GM21786 (cell line): ENCODE results near the gene NAV2.
"Not testable (repeated sequence)": the region's sequence is repeated elsewhere in the genome, so short reads cannot be mapped to it uniquely, and the experiment has no call there.

ENCODE experiments used
- ATAC-seq: cut with Tn5 transposase; IDR thresholded peaks from one replicate; pipeline ENCODE4 v1.9.1; 2021; ENCODE audit not compliant: unreplicated experiment

NAV2 gene

DNA sequence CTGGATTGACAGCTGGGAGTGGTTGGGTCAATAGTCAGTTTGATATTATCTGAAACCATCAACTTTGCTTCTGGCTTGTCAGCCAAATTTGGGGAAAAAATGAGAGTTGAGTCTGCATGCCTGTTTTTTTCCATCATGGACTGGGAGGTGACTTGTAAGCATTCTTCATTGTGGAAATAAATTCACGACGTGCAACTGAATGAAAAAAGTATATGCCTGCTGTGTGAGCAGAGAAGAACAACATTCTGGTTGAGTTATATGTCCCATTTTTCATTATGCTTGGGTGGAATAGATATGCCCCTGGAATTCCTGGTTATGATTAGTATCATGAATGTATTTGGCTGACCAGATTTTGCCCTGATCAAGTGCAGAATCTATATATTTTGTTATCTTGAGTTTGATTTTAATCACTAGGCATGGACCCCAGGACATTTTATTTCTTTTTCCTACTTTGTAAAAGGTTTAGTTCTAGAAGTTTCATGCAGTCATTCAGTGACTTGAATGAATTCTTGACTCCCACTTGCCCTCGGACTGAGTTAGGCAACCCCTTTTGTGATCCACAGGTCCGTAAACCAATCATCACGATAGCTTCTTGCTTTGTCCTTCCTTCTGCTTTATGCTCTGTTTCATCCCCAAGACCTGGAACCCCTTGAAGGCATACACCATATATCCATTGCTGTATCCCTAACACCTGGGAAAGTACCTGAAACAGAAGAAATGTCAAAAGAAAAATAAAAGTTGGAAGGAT lies 205.8 kb downstream of the NAV2 start:
- no peak for ATAC-seq

DNA sequence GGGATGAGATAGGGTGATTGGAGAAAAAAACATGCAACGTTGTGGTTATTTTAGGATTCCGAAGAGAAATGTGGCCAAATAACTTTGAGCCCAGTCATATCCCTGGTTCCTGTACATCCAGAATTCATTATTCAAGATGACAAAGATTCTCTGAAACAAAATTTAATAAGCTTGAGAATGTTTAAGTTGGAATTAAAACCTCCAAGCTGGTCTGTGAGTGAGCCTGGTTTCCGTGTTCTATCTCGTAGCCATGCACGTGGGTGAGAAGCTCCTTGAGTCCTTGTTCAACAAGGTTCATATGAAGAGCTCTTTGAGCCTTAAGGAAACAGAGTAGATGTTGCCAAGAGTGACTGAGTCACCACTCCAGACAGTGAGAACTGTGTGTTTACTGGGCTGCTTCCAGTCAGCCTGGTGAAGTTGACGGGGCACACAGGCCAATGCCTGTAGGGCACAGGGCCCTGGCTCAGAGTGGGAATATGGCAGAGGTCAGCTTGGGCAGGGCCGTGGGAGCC lies 206.5 kb downstream of the NAV2 start:
- no peak for ATAC-seq

DNA sequence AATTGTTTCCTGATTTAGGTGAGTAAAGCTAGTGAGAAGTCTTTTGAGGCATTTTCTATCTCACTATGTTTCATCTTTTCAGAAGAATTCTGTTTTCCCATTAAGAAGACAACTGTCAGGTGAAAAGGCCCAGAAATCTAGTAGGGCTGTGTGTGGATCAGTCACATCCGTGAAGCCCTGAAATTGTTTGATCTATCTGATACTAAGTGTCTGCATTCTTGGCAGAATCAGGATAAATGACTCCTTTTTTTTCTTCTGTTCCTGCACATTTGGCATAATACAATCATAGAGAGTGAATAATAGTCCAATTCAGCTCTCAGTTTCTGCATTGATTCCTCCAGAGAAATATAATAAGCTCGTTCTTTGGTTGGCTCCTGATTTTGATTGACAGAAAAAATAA lies 208.3 kb downstream of the NAV2 start:
- ATAC-seq = no peak

DNA sequence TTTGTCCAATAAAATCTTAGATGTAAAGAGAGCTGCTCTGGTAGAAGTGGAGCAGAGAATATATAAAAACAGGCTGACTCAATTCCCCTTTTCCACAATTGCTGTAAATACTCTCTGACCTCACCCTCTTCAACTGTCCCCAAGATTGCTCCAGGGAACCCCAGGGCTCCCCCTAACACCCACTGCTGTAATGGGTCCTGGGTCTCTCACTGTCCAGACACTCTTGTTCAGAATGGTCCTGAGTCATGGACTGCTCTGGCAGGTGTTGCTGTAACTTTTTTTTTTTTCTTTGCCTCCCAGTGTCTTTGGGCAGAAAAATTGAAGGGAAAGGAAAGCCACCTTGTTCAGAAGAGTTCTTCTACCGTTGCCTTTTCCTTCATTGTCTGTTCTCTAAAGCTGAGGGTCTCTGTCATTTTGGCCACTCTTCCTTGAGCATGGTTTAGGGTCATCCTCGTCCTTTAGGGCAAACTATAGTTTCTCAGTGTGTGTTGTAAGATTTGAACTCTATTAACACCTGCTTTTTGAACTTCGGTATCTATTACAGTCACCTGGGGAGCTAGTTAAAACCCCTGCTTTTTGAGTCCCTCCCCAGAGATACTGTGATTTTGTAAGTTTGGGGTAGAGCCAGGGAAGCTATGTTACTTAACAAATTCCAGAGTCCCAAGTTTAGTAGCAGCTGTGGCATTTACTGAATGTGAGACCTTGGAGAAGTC lies 209.5 kb downstream of the NAV2 start:
- no peak for ATAC-seq

DNA sequence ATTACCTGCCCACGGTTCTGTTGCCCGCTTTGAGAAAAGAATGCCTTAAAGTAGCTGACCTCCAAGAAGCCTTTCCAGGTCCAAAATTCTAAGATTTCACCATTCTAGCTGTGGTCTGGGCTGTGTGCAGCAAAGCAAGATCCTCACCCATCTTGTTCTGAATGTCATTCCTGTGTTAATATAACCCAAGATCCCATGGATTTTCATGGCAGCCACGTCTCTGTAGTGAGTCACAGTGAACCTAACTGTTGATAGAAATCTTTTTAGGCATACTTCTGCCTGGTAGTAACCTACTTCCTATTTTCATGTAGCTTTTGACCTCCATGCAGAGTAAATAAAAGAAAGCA lies 210.0 kb downstream of the NAV2 start:
- no peak for ATAC-seq

DNA sequence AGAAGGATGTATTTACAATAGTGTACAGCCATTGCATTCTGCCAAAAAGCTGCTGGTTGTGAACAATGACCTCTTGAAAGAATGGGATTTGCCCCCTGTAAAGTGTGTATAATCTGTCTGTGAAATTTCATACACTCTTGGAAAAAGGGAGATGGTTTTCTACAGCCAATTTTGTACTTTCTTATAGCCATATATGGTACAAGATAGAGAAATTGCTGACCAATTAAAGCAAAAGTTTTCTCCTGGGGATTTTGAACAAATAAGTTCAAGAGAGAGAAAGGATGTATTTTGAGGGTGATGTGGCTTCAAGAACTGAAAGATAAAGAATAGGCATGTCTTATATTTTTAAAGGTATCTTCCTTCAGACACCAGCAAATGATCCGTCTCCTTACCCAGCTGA lies 211.0 kb downstream of the NAV2 start:
- ATAC-seq = no peak

DNA sequence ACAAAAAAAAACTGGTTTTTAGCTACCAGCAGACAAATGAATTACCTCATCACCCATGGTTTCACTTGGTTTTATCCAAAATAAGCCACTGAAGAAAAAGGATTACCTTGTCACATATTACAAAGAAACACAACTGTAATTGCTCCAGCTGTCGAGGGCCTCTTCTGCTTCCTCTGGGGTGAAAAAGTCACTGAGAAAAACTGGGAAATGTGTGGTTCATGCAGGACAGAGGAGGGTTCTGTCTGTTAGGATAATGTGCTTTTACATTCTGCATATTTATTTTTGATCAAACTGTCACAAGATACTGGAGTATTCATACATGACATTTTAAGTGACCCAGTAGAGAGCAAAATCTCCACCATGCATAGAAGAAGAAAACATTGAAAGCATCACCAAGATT lies 211.7 kb downstream of the NAV2 start:
- ATAC-seq = no peak

DNA sequence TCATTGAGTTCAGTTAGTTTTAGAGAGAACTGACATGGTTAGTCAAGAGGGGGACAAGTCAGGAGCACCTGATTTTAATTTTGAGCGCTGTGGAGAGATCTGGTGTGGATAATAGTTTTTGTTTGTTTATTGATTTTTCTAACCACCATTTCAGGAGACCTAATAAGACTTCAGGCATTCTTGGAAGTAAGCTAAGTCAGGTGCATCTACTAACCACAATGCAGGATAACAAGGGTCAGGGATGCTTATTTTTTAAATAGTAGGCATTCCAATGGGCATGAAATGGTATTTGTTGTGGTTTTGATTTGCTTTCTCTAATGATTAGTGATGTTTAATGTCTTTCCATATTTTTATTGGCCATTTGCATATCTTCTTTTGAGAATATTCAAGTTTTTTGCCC lies 212.1 kb downstream of the NAV2 start:
- no peak for ATAC-seq

DNA sequence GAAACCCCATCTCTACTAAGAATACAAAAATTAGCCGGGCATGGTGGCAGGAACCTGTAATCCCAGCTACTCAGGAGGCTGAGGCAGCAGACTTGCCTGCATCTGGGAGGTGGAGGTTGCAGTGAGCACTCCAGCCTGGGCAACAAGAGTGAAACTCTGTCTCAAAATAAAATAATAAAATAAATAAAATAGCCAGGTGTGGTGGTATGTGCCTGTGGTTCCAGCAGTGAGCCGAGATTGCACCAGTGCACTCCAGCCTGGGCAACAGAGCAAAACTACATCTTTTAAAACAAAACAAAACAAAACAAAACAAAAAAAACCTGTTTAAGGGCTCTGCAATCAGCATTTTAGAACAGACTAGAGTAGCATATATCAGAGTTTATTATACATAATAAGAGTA lies 214.8 kb downstream of the NAV2 start:
- ATAC-seq = not testable (repeated sequence)

DNA sequence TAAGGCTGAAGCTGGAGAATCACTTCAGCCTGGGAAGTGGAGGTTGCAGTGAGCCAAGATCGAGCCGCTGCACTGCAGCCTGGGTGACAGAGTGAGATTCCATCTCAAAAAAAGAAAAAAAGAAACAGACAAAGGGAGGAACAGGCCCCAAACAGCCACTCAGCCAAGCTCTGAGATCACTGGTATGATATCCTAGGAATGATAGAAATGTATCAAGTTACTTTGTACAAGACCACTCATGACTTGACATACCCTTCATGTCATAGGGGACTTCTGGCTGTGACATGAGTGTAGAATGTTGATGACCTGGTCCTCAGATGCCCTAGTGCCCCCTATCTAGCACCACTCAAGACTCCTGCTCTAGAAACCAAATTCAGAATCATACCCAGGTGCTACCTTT lies 216.5 kb downstream of the NAV2 start:
- ATAC-seq = no peak

DNA sequence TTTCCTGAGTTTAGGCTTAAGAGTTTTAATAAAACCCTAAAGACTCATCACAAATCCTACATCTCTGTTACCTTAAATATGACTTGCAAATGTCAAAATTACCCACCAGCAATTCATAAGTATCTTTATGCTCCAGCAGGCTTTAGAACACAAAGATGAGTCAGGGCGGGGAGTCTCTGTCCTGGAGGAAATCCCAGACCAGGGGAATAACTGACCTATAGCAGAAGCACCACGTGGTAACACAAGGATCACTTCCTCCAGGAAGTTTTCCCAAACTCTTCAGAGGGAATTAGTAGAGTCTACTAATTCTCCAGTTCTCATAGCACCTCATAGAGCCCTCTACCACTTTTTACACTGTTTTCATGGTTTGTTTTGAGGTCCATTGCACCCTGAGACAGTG lies 217.0 kb downstream of the NAV2 start:
- ATAC-seq = no peak

DNA sequence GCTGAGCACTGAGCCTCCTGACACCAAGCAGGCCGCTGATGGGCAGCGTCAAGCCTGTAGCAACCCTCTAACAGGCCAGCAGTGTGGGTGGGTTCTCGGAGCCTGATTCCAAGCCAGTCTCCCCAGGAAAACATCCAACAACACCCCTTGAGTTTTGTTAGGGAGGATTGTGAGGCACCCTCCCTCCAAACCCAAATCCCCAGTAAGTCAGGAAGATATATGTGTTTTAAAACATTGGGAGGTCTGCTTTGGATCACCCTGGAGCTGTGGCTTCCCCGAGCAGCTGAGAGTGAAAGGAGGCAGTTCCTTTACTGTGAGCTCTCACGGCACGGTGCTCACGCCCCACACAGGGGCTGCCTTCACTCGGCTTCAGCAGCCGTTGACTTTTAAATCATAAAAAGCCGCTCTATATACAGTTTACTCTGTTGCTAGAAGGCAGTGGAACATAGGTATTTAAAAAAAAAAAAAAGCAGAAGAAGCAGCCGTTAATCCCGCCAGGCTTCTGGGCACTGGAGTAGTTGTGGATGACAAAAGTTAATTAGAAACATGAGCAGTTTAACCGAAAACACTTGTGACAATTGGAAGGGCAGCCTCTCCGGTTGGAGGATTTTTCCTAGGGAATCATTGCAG lies 218.6 kb downstream of the NAV2 start:
- no peak for ATAC-seq

DNA sequence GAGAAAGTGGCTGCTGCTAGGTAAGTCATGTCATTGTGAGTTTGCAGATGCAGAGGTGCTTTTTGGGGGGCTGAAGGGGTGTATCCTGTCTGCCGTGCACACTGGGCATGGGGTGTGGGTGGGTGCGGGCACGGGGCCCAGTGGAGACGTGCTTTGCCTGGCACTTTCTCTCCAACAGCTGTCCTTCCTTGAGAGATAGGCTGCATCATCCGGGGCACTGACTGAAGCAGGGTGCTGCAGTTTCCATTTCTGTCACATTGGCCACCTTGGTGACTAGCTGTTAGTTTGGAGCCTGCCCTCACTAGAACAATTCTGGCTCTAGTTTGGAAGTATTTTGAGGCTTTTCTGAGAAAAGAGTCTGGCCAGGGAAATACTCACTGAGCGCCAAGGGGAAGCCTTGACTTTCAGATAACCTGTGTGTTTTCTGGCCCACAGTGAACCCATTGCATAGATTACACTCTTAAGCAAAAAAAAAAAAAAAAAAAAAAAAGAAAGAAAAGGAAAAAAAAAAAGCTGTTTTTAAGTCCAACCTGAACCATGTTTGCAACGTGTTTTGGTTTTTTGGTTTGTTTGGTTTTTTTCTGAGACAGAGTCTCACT lies 219.2 kb downstream of the NAV2 start:
- no peak for ATAC-seq

DNA sequence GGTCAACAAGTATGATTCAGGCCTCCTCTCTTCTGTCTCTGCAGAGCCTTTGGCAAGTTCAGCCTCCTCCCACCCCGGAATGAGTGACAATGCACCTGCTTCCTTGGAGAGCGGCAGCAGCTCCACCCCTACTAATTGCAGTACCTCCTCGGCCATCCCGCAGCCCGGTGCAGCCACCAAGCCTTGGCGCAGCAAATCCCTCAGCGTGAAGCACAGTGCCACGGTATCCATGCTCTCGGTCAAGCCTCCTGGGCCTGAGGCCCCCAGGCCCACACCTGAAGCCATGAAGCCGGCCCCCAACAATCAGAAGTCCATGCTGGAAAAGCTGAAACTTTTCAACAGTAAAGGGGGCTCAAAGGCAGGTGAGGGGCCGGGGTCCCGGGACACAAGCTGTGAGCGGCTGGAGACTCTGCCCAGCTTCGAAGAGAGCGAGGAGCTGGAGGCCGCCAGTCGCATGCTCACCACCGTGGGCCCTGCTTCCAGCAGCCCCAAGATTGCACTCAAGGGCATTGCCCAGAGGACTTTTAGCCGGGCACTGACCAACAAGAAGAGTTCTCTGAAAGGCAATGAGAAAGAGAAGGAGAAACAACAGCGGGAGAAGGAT lies 220.6 kb downstream of the NAV2 start:
- ATAC-seq = no peak

DNA sequence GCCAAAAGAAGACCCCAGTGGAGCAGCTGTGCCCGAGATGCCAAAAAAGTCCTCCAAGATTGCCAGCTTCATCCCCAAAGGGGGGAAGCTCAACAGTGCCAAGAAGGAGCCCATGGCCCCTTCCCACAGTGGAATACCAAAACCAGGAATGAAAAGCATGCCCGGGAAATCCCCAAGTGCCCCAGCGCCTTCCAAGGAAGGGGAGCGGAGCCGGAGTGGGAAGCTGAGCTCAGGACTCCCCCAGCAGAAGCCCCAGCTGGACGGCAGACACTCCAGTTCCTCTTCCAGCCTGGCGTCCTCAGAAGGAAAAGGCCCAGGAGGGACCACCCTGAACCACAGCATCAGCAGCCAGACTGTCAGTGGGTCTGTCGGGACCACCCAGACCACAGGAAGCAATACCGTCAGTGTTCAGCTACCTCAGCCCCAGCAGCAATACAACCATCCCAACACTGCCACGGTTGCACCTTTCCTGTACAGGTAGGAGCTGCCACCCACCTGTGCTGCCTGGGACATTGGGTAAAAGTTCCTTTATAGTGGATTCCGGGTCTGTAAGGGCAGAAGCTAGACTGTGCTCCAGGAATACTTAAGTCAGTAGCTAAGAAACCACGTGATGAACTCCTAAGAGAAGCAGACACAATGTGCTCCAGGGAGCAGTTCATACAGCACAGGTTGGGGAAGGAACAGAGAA lies 221.3 kb downstream of the NAV2 start:
- no peak for ATAC-seq

DNA sequence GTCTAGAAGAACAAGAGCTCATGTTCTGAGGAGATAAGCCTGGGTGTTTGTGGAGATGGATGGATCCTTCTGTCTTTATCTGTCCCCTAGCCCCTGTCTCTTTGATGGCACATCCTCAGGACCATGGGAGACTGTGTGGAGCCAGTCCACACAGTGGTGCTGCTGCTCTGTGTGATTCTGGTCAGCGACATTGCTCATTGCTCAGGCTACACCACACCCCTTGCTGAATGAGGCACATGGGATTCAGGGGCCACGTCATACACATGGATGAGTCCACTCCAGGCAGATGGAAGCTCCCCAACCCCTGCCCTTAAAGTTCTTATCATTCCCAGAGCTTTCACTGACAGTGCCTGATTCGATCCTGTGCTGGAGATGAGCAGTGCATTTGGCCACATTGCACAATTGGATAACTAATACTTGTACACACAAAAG lies 222.2 kb downstream of the NAV2 start:
- no peak for ATAC-seq

DNA sequence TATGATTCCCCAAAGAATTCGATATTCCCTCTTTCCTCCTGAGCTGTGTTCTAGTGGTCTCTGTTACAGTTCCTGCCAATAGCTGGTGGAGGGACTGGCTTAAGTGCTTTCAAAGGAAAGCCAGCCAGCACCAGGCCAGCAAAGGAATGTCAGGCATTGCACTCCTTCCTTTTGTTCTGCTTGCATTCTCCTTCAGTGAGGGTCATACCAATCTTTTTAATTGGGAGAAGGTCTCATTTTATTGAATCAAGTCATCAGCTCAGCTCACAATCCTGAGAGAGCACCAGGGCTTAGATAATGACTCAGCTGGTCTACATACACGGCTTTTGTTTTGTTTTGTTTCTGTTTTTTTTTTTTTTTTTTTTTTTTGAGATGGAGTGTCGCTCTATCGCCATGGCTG lies 222.9 kb downstream of the NAV2 start:
- ATAC-seq = no peak

DNA sequence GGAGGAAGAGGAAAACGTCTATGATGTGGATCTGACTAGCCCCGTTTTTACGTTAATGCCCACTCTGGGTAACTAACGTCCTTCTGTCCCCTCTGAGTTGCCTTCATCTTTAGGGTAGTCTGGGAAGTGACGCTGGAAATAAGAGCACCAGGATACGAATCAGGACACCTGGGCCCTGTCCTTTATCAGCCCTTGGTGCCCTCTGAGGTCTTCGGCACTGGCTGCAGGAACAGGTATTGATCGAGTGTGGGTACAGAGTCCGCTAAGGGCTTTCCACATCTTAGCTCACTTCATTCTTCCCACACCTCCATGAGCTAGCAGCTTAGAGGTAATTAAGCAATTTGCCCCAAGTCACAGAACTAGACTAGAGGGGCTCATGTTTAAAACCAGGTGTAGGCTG lies 223.8 kb downstream of the NAV2 start:
- no peak for ATAC-seq

DNA sequence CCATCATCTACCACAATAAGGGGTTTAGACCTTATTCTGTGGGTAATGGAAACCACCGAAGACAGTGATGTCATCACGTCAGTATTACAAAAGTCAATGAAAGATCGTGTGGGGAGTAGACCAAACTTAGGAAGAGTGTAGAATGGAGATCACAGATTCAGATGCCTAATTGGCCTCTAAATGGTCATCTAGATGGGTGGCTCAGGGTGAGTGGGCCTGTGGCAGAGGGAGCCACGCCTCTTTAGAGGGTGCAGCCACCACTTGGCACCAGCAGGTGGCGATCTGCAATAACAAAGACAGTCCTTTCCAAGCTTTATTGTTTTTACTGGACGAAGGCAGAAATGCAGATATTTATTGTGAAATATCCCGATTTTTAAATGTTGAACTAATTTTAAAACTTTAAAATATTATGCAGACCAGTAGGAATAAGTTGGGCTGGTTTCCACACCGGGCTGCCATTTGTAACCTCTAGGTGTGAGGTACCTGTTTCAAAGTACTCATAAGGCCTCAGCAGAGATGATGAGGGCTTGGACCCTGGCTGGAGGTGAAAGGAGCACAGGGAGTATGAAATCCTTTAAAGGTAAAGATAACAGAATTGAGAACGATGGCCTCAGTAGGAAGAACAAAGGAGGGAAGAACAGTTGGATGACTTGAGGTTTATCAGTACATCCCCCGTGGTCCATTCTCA lies 225.7 kb downstream of the NAV2 start:
- ATAC-seq = peak; percentile 64

DNA sequence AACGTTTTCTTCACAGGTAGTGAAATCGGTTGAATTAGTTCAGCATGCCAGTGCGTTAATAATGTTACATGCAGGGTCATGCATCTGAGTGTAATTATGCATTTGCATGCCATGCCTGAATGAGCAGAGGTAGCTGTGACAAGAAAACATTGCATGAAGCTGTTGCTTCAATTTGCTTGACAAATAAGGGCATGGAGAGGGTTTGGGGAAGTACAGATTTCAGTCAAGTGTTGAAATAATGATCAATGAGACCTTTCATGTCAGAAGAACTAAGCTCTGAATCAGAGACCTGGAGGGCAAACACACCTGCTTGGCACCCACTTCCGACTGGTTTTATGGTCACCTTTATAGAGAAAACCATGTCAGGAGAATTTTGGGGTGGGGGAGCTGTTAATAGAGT lies 226.2 kb downstream of the NAV2 start:
- no peak for ATAC-seq
